ENCODE measurements around the gene PKD2L1.

Gene PKD2L1

DNA sequence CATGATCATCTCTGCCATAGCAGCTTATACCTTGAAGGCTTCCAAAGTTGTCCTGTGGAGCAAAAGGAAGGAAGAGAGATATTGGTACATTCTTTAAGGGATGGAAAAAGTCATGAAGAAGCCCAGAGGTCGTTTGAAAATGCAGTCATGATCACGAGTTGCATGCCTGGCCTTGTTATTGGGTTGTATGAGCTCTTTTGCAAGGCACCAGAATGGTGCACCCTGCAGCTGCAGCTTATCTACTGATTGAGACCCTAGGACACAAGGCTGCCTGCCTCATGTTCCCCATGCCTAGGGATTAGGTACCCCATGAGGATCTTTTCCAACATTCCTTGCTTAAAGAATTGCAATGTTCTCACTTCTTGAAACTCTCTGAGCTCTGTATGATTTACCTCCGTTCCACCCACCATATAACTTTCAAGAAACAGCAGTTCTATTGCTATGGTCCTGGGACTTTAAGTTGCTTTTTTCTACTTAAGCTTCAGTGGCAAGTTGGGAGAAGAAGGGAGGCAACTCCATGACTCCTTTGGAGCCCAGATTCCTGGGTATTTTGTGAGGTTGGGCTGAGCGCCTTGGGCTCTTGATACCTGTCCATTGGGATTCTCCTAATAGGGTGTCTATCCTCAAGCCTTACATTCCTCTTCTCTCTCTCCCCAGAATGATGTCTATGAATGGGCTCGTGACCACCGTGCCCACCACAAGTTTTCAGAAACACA, 23.9 kb upstream of the PKD2L1 start:
- Histone ChIP-seq H3K4me2 (ENCODE audit: low read depth, low read length, poor library complexity, severe bottlenecking) (no peak overlapping the region), H2AFZ (ENCODE audit: low read depth, low read length, severe bottlenecking) (no peak overlapping the region), H3F3A (ENCODE audit: insufficient read depth) (no peaks in the 10 kb centered on the region), H3K9ac (ENCODE audit: low read length) (no peak overlapping the region), H3K27me3 (ENCODE audit: low read length) (no peaks in the 10 kb centered on the region), H3K79me2 (ENCODE audit: insufficient read depth, low read length) (peaks cover 48% of the 10 kb centered on the region), H3K4me3 (ENCODE audit: insufficient read depth, low read length, poor library complexity, severe bottlenecking) (no peak overlapping the region), H3K27ac (ENCODE audit: low read depth, low read length) (no peak overlapping the region), H3K9me3 (ENCODE audit: insufficient read depth, low read length) (no peaks in the 10 kb centered on the region), H4K20me1 (ENCODE audit: low read depth, low read length) (peaks cover 41% of the 10 kb centered on the region), H3K36me3 (ENCODE audit: low read length) (peaks cover 78% of the 10 kb centered on the region), H3K9me2 (replicated peaks; ENCODE audit: insufficient read depth, low read length) (no peaks in the 10 kb centered on the region)
- TF ChIP-seq, protein P1, sequence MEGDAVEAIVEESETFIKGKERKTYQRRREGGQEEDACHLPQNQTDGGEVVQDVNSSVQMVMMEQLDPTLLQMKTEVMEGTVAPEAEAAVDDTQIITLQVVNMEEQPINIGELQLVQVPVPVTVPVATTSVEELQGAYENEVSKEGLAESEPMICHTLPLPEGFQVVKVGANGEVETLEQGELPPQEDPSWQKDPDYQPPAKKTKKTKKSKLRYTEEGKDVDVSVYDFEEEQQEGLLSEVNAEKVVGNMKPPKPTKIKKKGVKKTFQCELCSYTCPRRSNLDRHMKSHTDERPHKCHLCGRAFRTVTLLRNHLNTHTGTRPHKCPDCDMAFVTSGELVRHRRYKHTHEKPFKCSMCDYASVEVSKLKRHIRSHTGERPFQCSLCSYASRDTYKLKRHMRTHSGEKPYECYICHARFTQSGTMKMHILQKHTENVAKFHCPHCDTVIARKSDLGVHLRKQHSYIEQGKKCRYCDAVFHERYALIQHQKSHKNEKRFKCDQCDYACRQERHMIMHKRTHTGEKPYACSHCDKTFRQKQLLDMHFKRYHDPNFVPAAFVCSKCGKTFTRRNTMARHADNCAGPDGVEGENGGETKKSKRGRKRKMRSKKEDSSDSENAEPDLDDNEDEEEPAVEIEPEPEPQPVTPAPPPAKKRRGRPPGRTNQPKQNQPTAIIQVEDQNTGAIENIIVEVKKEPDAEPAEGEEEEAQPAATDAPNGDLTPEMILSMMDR (IDR thresholded peaks at IDR 0.05; ENCODE audit: insufficient read depth, low read length, poor library complexity, severe bottlenecking) = no peak
- no peak for TF ChIP-seq EZH2phosphoT487 (conservative IDR thresholded peaks at IDR 0.05; ENCODE audit: low read length)

DNA sequence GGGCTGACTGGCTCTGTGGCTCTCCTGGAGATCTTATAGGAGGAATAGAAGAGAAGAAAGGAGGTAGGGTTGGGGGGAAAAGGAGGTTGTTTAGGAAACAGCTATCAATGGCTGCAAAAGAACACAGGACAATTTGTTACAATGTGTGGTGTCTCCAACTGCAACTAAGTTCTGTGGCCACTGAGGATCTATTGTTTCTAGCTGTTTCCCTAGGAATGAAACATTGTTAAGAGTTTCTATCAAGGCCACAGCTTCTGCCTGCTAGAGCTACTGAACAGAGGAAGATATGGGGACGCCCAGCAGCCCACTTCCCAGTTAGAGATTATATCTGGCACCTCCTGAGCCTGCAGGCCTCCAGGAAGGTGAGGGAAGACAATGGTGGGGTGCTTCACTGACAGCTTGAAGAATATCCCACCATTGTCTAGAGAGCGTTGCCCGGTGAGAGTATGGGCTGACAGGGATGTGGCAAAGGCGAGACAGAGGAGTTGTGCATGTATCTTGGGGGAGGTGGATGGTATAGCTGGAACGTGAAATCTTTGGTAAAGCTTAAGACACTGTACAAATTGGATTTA, 21.0 kb upstream of the PKD2L1 start:
- peaks cover 31% of the 10 kb centered on the region for H4K20me1 ChIP-seq (ENCODE audit: low read depth, low read length)
- no peaks in the 10 kb centered on the region for H3K9me2 ChIP-seq (replicated peaks; ENCODE audit: insufficient read depth, low read length)
- H3K36me3 ChIP-seq (ENCODE audit: low read length) = peaks cover 68% of the 10 kb centered on the region
- peak overlapping the region; percentile 95; the same call in 1 of the 2 replicates for H3K9ac ChIP-seq (ENCODE audit: low read length)
- no peaks in the 10 kb centered on the region for H3K27me3 ChIP-seq (ENCODE audit: low read length)
- H3K4me2 ChIP-seq (ENCODE audit: low read depth, low read length, poor library complexity, severe bottlenecking) = peak overlapping the region; percentile 88
- TF ChIP-seq EZH2phosphoT487 (conservative IDR thresholded peaks at IDR 0.05; ENCODE audit: low read length) = no peak
- TF ChIP-seq, protein P1 (IDR thresholded peaks at IDR 0.05; ENCODE audit: insufficient read depth, low read length, poor library complexity, severe bottlenecking) = no peak
- H3K79me2 ChIP-seq (ENCODE audit: insufficient read depth, low read length) = peaks cover 68% of the 10 kb centered on the region
- no peak overlapping the region for H3K27ac ChIP-seq (ENCODE audit: low read depth, low read length)
- H3K4me3 ChIP-seq (ENCODE audit: insufficient read depth, low read length, poor library complexity, severe bottlenecking) = no peak overlapping the region
- H3K9me3 ChIP-seq (ENCODE audit: insufficient read depth, low read length) = no peaks in the 10 kb centered on the region
- H2AFZ ChIP-seq (ENCODE audit: low read depth, low read length, severe bottlenecking) = no peak overlapping the region
- H3F3A ChIP-seq (ENCODE audit: insufficient read depth) = no peaks in the 10 kb centered on the region

DNA sequence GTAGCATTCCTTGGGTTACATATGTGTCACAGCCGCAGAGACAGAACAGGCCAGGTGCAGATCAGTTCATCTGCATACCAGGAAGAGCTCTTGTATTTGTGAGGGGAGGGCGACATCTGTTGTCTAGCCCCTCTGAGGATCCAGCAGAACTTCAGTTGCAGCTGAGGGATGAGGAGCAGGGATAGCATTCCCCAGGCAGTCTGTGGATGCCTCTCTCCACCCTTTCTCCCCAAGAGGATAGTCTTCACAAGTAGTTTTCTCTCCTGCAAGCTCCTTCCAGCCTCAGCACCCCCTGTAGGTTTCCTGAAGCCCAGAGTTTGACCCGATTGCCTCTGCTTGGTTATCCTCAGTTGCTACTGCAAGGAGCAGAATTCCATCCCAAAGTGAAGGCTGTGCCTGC, 19.6 kb upstream of the PKD2L1 start:
- Histone ChIP-seq H3K9me3 (ENCODE audit: insufficient read depth, low read length) (no peaks in the 10 kb centered on the region), H2AFZ (ENCODE audit: low read depth, low read length, severe bottlenecking) (no peak overlapping the region), H3F3A (ENCODE audit: insufficient read depth) (no peaks in the 10 kb centered on the region; the same call in 1 of the 2 replicates), H3K4me3 (ENCODE audit: insufficient read depth, low read length, poor library complexity, severe bottlenecking) (peak overlapping the region; percentile 77), H3K9me2 (replicated peaks; ENCODE audit: insufficient read depth, low read length) (no peaks in the 10 kb centered on the region), H3K27me3 (ENCODE audit: low read length) (no peaks in the 10 kb centered on the region), H3K36me3 (ENCODE audit: low read length) (peaks cover 55% of the 10 kb centered on the region), H4K20me1 (ENCODE audit: low read depth, low read length) (peaks cover 26% of the 10 kb centered on the region), H3K9ac (ENCODE audit: low read length) (peak overlapping the region; percentile 95), H3K4me2 (ENCODE audit: low read depth, low read length, poor library complexity, severe bottlenecking) (peak overlapping the region; percentile 88), H3K27ac (ENCODE audit: low read depth, low read length) (peak overlapping the region; percentile 81), H3K79me2 (ENCODE audit: insufficient read depth, low read length) (peaks cover 68% of the 10 kb centered on the region)
- TF ChIP-seq, protein P1 (IDR thresholded peaks at IDR 0.05; ENCODE audit: insufficient read depth, low read length, poor library complexity, severe bottlenecking) = no peak
- no peak for TF ChIP-seq EZH2phosphoT487 (conservative IDR thresholded peaks at IDR 0.05; ENCODE audit: low read length)
